Stimulated activated CD4-positive, alpha-beta T cell treated with anti-CD3 and anti-CD28 coated beads, Interleukin-4, amount 100 ng/mL, for 1 hour (primary cell): ENCODE data around the gene RBM20.
"Not testable (repeated sequence)": the region's sequence is repeated elsewhere in the genome, so short reads cannot be mapped to it uniquely, and the experiment has no call there.

Source experiments
- DNase-seq: peaks from one replicate; pipeline ENCODE4 v3.0.0-alpha.2; 2020

Gene RBM20

GRCh38 chr10:110643653-110644597, at the start of gene RBM20:
Gene RBM20, plus strand, starts transcription at chr10:110644336. Its CDS starts 119 bp downstream, at chr10:110644455.
- peak; percentile 22 for DNase-seq

DNA sequence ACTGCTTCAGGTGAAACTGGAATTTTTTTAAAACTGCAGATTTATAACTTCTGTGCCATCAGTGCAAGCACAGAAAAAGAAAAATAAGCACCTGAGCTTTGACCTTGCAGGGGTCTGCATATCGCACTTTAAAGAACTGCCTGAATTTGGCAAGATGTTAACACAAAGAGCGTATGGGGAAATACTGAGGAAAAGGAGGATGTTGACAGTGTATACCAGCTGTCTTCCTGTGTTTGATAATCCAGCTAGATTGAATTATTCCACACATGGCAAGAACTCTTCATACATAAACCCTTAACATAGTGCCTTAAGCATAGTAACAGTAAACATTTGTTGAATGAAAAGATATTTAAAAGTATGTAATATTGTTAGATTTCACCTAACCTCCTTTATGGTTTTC, 46.7 kb upstream of the RBM20 start:
- no peak for DNase-seq

DNA sequence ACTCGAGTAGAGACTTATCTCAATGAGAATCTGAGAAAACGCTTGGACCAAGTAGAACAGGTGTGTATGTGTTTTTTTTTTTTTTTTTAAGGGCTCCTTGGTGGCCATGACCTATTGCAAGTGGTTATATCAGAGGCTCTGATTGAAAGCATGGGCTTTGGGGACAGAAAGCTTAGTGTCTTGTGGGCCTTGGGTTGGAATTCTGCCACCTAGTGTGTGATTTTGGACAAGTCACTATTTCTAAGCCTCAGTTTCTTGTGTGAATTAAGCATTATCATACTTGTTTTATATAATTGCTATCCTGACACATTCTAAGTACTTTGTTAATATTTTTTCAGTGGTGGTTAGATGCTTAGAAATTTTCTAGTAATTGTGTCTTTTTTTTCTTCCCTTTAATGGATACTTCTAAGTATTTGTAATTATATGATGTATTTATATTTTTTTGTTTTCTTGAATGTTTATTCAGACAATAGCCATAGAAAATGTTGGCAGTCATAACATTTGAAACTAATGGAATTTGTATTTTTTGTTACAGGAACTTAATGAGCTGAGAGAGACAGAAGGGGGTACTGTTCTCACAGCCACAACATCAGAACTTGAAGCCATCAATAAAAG, 43.5 kb upstream of the RBM20 start:
- DNase-seq: no peak

DNA sequence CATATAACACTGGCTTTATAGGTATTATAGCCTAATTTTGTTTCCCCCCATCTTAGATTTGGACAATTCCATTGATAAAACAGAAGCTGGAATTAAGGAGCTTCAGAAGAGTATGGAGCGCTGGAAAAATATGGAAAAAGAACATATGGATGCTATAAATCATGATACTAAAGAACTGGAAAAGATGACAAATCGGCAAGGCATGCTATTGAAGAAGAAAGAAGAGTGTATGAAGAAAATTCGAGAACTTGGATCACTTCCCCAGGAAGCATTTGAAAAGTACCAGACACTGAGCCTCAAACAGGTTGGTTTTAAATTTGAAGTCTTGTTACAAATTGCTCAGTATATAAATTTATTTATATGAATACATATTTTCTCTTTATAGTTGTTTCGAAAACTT, 42.6 kb upstream of the RBM20 start:
- no peak for DNase-seq

DNA sequence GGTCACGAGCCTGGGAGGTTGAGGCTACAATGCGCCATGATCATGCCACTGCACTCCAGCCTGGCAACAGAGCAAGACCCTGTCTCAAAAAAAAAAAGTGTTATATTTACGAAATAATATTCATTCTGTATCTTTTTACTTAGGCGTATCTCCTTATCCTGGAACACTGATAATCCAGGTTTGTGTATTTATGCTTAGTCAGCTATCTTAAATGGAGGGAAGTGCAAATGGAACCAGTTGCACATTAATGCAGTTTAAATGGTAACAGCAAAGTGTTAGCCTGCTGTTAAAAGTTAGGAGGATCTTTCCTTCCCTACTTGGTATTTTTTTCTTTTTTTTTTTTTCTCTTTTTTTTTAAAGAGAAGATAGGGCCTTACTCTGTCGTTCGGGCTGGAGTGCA, 36.0 kb upstream of the RBM20 start:
- no peak for DNase-seq

DNA sequence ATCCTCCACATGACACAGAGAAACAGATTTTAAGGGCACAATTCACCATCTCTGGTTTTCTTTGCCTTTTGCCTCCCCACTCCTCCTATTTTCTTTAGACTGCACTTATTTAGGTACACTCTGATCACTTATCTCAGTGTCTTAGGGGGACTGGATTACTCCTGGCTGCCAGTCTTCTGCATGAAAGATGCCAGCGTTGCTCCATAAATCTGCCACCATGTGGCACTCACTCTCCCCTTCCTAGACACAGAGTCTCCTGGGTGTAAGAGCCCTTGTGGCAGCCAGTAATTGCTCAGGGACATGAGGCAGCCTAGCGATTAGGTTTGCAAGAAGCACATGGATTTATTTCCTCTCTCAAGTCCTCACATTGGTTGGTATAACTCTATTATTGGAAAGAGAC, 34.5 kb upstream of the RBM20 start:
- no peak for DNase-seq

GRCh38 chr10:110610308-110610774, 33.8 kb upstream of the RBM20 start:
- peak; percentile 41 for DNase-seq

GRCh38 chr10:110610781-110611180, 33.4 kb upstream of the RBM20 start:
- DNase-seq: not testable (repeated sequence)

DNA sequence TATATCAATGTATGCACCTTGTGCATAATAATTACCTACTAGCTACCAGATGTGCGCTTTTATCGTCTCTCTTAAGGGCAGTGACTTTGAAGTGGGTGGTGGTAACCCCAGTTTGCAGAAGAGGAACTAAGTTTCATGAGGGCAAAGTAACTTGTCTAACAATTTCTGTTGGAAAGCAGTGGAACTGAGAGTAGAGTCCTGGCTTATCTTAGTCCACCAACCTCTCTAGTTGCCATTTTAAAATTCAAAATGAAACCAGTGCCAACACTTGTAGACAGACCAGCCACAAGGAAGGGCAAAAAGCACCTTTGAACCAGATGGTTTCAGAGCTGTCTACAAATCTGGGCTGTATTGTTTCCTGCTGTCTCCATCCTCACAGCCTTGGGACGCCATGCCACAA, 32.0 kb upstream of the RBM20 start:
- DNase-seq: no peak

DNA sequence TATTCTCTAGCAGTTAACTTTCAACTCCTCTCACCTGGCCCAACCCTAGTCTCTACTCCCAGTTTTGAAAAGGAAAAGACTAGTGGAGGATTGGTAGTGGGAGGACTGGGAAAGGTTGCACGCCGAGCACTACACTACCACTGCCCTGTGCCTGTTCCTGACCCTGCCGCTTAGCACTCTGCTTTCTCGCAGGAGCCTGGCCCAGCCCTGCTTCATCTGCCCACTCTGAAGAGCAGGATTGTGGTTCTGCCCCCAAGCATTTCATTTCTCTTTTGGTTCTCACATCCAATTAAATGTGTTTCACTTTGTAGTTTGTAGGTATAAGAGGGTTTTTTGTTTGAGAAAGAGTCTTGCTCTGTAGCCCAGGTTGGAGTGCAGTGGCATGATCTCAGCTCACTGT, 31.5 kb upstream of the RBM20 start:
- DNase-seq: no peak

DNA sequence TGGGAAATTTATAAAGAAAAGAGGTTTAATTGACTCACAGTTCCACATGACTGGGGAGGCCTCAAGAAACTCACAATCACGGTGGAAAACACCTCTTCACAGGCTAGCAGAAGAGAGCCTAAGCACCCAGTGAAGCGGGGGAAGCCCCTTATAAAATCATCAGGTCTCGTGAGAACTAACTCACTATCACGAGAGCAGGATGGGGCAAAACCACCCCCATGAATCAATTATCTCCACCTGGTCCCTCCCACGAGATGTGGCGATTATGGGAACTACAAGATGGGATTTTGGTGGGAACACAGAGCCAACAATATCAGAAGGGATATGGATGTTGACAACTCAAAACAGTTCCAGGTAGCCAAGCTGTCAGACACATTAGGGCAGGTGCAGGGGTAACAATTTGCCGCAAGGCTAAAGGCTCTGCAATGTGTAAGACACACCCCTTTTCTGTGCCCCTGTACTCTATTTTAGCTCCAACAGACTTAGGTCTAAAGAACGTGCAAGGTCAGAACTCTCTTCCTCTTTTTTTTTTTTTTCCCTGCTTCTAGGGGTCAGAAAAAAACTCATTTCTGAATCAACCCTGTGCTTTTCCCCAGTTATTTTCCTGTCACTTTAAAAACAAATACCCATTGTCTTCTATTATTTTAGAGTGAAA, 30.7 kb upstream of the RBM20 start:
- DNase-seq: no peak

- no peak for DNase-seq
Measured at GRCh38 chr10:110613996-110614495, 30.1 kb upstream of the RBM20 start.

DNA sequence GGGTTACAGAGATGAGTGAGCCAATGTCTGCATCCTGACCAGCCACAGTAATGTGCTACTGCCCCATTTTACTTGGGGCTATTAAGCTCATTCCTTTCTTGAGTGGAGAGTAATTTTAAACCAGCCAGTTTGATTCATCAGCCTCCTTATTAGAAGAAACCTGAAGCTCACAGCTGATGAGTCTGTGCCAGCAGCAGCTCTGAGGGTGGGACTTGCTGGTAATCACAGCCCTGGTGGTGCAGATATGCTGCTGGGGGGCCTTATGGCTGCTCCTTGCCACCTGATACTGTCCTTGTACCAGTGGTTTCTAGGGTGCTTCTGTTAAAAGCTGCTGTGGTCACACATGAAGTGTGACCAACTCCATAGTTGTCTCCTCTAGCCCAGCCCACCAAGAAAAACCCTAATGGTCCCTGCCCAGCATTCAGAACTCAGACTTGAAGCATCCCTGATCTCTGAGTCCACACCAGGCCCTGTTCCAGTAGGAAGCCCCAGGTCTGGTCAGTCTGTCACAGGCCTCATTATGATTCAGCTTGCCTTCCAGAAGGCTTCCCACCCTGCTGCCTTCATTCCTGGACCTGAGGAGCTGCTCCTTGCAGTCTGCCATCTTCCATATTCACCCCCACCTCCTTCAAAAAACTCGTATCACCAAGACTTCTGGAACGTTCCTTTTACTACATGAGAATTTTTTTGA, 28.9 kb upstream of the RBM20 start:
- no peak for DNase-seq

- no peak for DNase-seq
Measured at GRCh38 chr10:110616493-110617033, 27.6 kb upstream of the RBM20 start.

DNA sequence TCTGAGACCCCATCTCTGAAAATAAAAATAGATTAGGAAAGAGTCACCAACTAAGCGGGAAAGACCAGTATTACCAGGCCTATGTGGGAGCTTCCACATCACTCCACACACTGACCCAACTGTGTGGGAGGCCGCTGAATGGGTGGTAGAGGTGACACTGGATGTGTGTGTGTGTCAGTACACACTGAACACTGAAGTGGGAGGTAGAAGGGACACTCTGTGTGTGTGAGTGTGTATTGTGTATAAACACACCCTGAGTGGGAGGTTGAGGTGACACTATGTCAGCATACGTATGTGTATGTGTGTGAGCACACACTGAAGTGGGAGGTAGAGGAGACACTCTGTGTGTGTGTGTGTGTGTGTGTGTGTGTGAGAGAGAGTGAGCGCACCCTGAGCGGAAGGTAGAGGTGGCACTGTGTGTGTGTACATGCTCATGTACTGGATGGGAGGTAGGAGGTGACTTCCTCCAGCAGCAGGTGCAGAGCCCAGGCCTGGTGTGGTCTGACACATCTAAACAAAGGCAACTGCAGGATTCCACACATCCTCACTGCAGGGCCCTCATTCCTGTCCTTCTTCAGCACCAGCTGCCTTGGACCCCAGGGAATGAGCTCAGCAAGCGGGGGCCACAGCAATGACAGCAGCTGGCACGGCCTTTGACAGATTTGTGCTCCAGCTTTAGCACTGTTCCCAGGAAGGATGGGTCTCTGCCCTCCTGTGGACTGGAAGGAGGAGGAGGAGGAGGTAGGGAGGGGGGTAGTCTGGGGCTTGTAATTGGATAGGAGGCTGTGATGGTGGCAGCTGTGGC, 26.5 kb upstream of the RBM20 start:
- no peak for DNase-seq

DNA sequence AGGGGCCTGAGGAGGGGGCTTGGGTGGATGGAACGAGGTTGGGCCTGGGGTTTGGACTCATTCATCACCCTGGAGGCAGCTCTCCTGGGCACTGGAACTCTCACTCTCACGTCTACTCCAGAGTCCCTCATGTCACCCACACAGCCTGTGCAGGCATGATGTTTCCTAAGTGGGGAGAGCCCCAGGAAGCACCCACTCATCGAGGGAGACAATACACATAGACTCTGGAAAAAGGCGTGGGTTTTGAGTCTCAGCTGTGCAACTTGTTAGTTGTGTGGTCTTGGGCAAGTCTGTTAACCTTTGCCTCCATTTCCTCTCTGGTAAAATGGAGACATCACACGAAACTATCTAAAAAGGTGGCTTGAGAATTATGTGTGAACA, 25.9 kb upstream of the RBM20 start:
- DNase-seq: peak; percentile 28

DNA sequence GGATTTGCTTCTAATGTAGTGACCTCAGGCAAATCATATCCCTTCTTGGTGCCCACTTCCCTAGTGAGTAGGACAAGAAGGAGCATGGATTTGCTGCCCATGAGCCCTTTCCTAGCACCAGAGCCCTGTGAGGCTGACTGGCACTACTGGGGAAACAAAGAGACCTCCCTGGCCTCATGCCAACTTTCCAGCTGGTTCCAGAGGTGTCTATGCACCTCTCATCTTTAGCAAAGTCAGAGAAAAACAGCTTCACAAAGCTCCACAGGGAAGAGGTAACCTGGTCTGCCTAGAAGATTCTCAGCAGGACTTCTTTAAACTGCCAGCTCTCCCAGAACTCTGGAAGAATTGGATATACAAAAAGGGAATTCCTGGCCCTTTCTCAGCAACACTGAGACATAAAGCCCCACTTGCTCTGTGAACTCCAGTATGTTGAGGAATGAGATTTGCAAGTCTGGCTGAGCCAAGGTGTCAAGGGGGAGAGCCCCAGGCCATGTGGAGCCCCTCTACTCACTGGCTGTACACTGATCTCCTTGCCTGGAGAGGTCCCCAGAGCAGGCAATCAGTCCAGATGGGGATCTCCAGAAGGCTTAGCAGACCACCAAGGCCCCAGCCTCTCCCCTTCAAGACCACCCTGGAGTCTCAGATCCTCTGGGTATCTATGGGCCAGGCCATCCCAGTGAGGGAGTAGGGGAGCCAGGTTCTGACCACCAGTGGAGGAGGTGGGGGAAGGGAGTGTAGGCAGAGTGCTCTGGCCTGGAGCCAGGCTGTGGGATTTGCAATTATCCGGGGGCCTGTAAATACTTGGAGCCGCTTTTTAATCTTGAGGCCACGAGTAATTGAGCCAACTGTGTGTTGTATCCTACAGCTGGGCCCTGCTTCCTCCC, 24.4 kb upstream of the RBM20 start:
- no peak for DNase-seq

- DNase-seq: no peak
Measured at GRCh38 chr10:110620398-110620719, 23.8 kb upstream of the RBM20 start.

DNA sequence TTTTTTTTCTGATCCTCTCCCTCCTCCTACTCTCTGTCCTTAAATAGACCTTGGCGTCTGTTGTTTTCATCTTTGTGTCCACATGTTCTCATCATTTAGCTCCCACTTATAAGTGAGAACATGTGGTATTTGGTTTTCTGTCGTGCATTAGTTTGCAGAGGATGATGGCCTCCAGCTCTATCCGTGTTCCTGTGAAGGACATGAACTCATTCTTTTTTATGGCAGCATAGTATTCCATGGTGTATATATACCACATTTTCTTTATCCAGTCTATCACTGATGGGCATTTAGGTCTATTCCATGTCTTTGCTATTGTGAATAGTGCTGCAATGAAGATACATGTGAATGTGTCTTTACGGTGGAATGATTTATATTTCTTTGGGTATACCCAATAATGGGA, 20.8 kb upstream of the RBM20 start:
- DNase-seq: not testable (repeated sequence)

- DNase-seq: no peak
Measured at GRCh38 chr10:110625356-110625894, 18.7 kb upstream of the RBM20 start.
